H9 (cell line): ENCODE data around the gene CDK9. TPM values are rescaled to one million over a fixed set of nuclear protein-coding genes. Genes with fewer than 3 reads are reported as not detected.

Experiments used
- DNase-seq: peaks from one replicate; pipeline ENCODE4 v3.0.0-alpha.2; 2017
- H2AFZ ChIP-seq: one replicate; pipeline ENCODE4 v1.6.1; 2013; ENCODE audit warnings: mild to moderate bottlenecking, low read length, control low read depth, moderate library complexity
- H2AK5ac ChIP-seq: 2 replicates; pipeline ENCODE4 v1.6.1; 2013; ENCODE audit warnings: low read length, control low read depth, mixed read lengths; ENCODE audit not compliant: insufficient read length
- H2BK120ac ChIP-seq: one replicate; pipeline ENCODE4 v1.6.1; 2013; ENCODE audit warnings: low read depth, mild to moderate bottlenecking, low read length, control low read depth, inconsistent platforms; ENCODE audit not compliant: poor library complexity, severe bottlenecking
- H2BK12ac ChIP-seq: 2 replicates; pipeline ENCODE4 v1.6.1; 2013; ENCODE audit warnings: low read length, control low read depth, mixed read lengths, low read depth; ENCODE audit not compliant: insufficient read length
- H2BK15ac ChIP-seq: 2 replicates; pipeline ENCODE4 v1.6.1; 2013; ENCODE audit warnings: low read depth, low read length, control low read depth
- H2BK20ac ChIP-seq: one replicate; pipeline ENCODE4 v1.6.1; 2013; ENCODE audit warnings: low read depth, mild to moderate bottlenecking, low read length, control low read depth, inconsistent platforms; ENCODE audit not compliant: poor library complexity, severe bottlenecking
- H2BK5ac ChIP-seq: 2 replicates; pipeline ENCODE4 v1.6.1; 2013; ENCODE audit warnings: low read length, control low read depth, mixed read lengths; ENCODE audit not compliant: insufficient read length
- H3K14ac ChIP-seq: 2 replicates; pipeline ENCODE4 v1.6.1; 2013; ENCODE audit warnings: low read length, control low read depth; ENCODE audit not compliant: insufficient read depth
- H3K18ac ChIP-seq: 2 replicates; pipeline ENCODE4 v1.6.1; 2013; ENCODE audit warnings: low read depth, mild to moderate bottlenecking, mixed read lengths, low read length, control low read depth; ENCODE audit not compliant: insufficient read length
- H3K23ac ChIP-seq: 2 replicates; pipeline ENCODE4 v1.6.1; 2013; ENCODE audit warnings: low read length, control low read depth, mixed read lengths, low read depth; ENCODE audit not compliant: insufficient read length
- H3K23me2 ChIP-seq: 2 replicates; pipeline ENCODE4 v1.6.1; 2013; ENCODE audit warnings: low read depth, mild to moderate bottlenecking, mixed read lengths, low read length, control low read depth; ENCODE audit not compliant: insufficient read length, poor library complexity, severe bottlenecking
- H3K27ac ChIP-seq: 2 replicates; pipeline ENCODE4 v1.5.1; 2013; ENCODE audit warnings: low read length, control low read depth, mixed read lengths, low read depth; ENCODE audit not compliant: insufficient read length
- H3K27me3 ChIP-seq: 2 replicates; pipeline ENCODE4 v1.6.1; 2013; ENCODE audit warnings: low read length, control low read depth, inconsistent platforms; ENCODE audit not compliant: insufficient read depth
- H3K4ac ChIP-seq: 2 replicates; pipeline ENCODE4 v1.6.1; 2013; ENCODE audit warnings: low read depth, mild to moderate bottlenecking, control low read depth, inconsistent platforms, low read length, moderate library complexity
- H3K4me1 ChIP-seq: 2 replicates; pipeline ENCODE4 v1.6.1; 2013; ENCODE audit warnings: low read length, control low read depth, inconsistent platforms; ENCODE audit not compliant: insufficient read depth
- H3K4me2 ChIP-seq: 2 replicates; pipeline ENCODE4 v1.6.1; 2013; ENCODE audit warnings: low read length, control low read depth, mixed read lengths; ENCODE audit not compliant: insufficient read length, insufficient read depth
- H3K56ac ChIP-seq: 2 replicates; pipeline ENCODE4 v1.6.1; 2013; ENCODE audit warnings: low read depth, mild to moderate bottlenecking, mixed read lengths, low read length, control low read depth; ENCODE audit not compliant: insufficient read length
- H3K79me1 ChIP-seq: 2 replicates; pipeline ENCODE4 v1.6.1; 2013; ENCODE audit warnings: low read depth, mild to moderate bottlenecking, moderate library complexity, low read length, control low read depth, inconsistent platforms; ENCODE audit not compliant: insufficient read depth, poor library complexity, severe bottlenecking
- H3K79me2 ChIP-seq: 2 replicates; pipeline ENCODE4 v1.6.1; 2013; ENCODE audit warnings: low read length, control low read depth, inconsistent platforms; ENCODE audit not compliant: insufficient read depth
- H3K9ac ChIP-seq: 2 replicates; pipeline ENCODE4 v1.6.1; 2013; ENCODE audit warnings: low read length, control low read depth, mixed read lengths; ENCODE audit not compliant: insufficient read length; ENCODE audit errors: extremely low read depth
- H3K9me3 ChIP-seq: one replicate; pipeline ENCODE4 v1.6.1; 2013; ENCODE audit warnings: low read depth, low read length, inconsistent platforms; ENCODE audit not compliant: control insufficient read depth
- H3T11ph ChIP-seq: one replicate; pipeline ENCODE4 v1.6.1; 2013; ENCODE audit warnings: mild to moderate bottlenecking, low read length, control low read depth, inconsistent platforms
- H4K20me1 ChIP-seq: one replicate; pipeline ENCODE4 v1.6.1; 2013; ENCODE audit not compliant: control insufficient read depth, insufficient read length, insufficient read depth
- H4K5ac ChIP-seq: 2 replicates; pipeline ENCODE4 v1.6.1; 2013; ENCODE audit warnings: low read depth, mild to moderate bottlenecking, mixed read lengths, low read length, control low read depth; ENCODE audit not compliant: insufficient read length
- H4K8ac ChIP-seq: replicated peaks from 2 replicates; pipeline ENCODE4 v1.6.1; 2013; ENCODE audit warnings: low read length, control low read depth, mixed read lengths, low read depth; ENCODE audit not compliant: insufficient read length
- H4K91ac ChIP-seq: 2 replicates; pipeline ENCODE4 v1.6.1; 2013; ENCODE audit warnings: low read depth, mild to moderate bottlenecking, moderate library complexity, mixed read lengths, low read length, control low read depth; ENCODE audit not compliant: insufficient read length
- H3K27ac Mint-ChIP-seq, 3 experiments: 2 replicates in 2 of 3; 3 replicates in 1 of 3; pipeline ENCODE4 v1.8.0; 2020 to 2021; ENCODE audit warnings: mixed read lengths in 3 of 3, mild to moderate bottlenecking in 1 of 3, moderate library complexity in 1 of 3
- H3K27me3 Mint-ChIP-seq: 2 replicates; pipeline ENCODE4 v1.8.0; 2021; ENCODE audit warnings: low read depth, mild to moderate bottlenecking, moderate library complexity, mixed read lengths
- H3K36me3 Mint-ChIP-seq, 3 experiments: 2 replicates in 2 of 3; 3 replicates in 1 of 3; pipeline ENCODE4 v1.8.0; 2020 to 2021; ENCODE audit warnings: low read depth in 3 of 3, mixed read lengths in 3 of 3; ENCODE audit not compliant: insufficient read depth in 1 of 3
- H3K4me1 Mint-ChIP-seq, 2 experiments: 2 replicates each; pipeline ENCODE4 v1.8.0; 2020; ENCODE audit warnings: mixed read lengths in 2 of 2
- H3K4me3 Mint-ChIP-seq, 2 experiments: 2 replicates in 1 of 2; 3 replicates in 1 of 2; pipeline ENCODE4 v1.8.0; 2020 to 2021; ENCODE audit warnings: mild to moderate bottlenecking in 2 of 2, mixed read lengths in 2 of 2, moderate library complexity in 1 of 2
- H3K9me3 Mint-ChIP-seq, 2 experiments: 2 replicates in 1 of 2; 3 replicates in 1 of 2; pipeline ENCODE4 v1.8.0; 2020; ENCODE audit warnings: mild to moderate bottlenecking in 2 of 2, mixed read lengths in 2 of 2, moderate library complexity in 1 of 2
- CTCF ChIP-seq: fragments of 200-600 bp; sonication (generic); conservative IDR thresholded peaks from 3 replicates; pipeline ENCODE4 v1.8.0; 2021; ENCODE audit warnings: antibody characterized with exemption, mild to moderate bottlenecking
- WGBS: extraction: QIAGEN DNeasy Blood & Tissue Kit; methylation state at CpG from one replicate; pipeline ENCODE4 v1.1.7; 2013; ENCODE audit warnings: missing lambda C conversion rate, low lambda C conversion rate, mixed read lengths; ENCODE audit not compliant: insufficient read length; ENCODE audit errors: extremely low coverage; 5-methylcytosine and 5-hydroxymethylcytosine counted together
- total RNA-seq: library from RNA; stranded (reverse); gene quantifications from 2 replicates; pipeline ENCODE4 v1.2.1, GENCODE V29; 2021

CDK9 gene
- total RNA-seq, 1 experiment from 2014 or later, result 85.7 TPM

GRCh38 chr9:127746959-127747569 is 38.8 kb upstream of the CDK9 start:
- Histone ChIP-seq H3K23me2 (peaks cover 4% of the 10 kb centered on the region), H3K23ac (no peak overlapping the region), H3K4me1 (no peaks in the 10 kb centered on the region), H4K91ac (no peak overlapping the region), H3K27me3 (no peaks in the 10 kb centered on the region), H3K56ac (no peak overlapping the region), H3K4me2 (no peak overlapping the region), H4K20me1 (no peaks in the 10 kb centered on the region), H3K14ac (no peak overlapping the region), H2BK12ac (no peak overlapping the region), H3K9me3 (no peaks in the 10 kb centered on the region), H3K79me1 (no peaks in the 10 kb centered on the region), H4K5ac (no peak overlapping the region), H3T11ph (no peak overlapping the region), H2AK5ac (no peak overlapping the region), H2BK5ac (no peak overlapping the region), H2AFZ (no peak overlapping the region), H2BK15ac (no peak overlapping the region), H3K27ac (no peak overlapping the region), H4K8ac (no peak overlapping the region), H3K18ac (no peak overlapping the region), H3K9ac (no peak overlapping the region), H2BK120ac (no peak overlapping the region), H2BK20ac (no peak overlapping the region), H3K79me2 (no peaks in the 10 kb centered on the region), H3K4ac (no peak overlapping the region)
- H3K36me3 Mint-ChIP-seq, result peaks cover 0 to 12% (median 0%) of the 10 kb centered on the region in 3 experiments; a peak in 2 of 7 replicates
- peaks cover 2 to 14% of the 10 kb centered on the region in 2 experiments; a peak in 3 of 4 replicates for H3K4me1 Mint-ChIP-seq
- no peaks in the 10 kb centered on the region for H3K9me3 Mint-ChIP-seq
- peaks cover 7% of the 10 kb centered on the region for H3K27me3 Mint-ChIP-seq
- DNase-seq, result no peak
- H3K27ac Mint-ChIP-seq, result no peak overlapping the region
- WGBS, result no CpG with 5 or more reads among the region's 15 CpGs
- H3K4me3 Mint-ChIP-seq, result no peak overlapping the region
- TF ChIP-seq CTCF, result no peak; the same call in 2 of the 3 replicates
